ENCODE data around the gene TMEM179. TPM values are rescaled to one million over a fixed set of nuclear protein-coding genes. Genes with fewer than 3 reads are reported as not detected.

TMEM179 gene
- polyA plus RNA-seq, 1 donor from 2014 or later = 20.3 TPM

Other genes with a start within 250 kb of the TMEM179 start
- gene C14orf180, start 25.0 kb downstream of the TMEM179 start, polyA plus RNA-seq = not detected in 2 replicates
- 0.02 and 0.08 TPM in 2 replicates for gene INF2, start 84.8 kb upstream of the TMEM179 start, polyA plus RNA-seq
- gene ADSS1, start 119.5 kb upstream of the TMEM179 start, polyA plus RNA-seq = 3.4 and 4.3 TPM in 2 replicates
- gene SIVA1, start 148.4 kb upstream of the TMEM179 start, polyA plus RNA-seq = 171 and 180 TPM in 2 replicates
- gene AKT1, start 191.0 kb upstream of the TMEM179 start, polyA plus RNA-seq = 159 and 164 TPM in 2 replicates
- gene ZBTB42, start 196.3 kb upstream of the TMEM179 start, polyA plus RNA-seq = not detected in 2 replicates

Measured in neural cell (in vitro differentiated cells).